Immature natural killer cell (primary cell): ENCODE results near the gene ST8SIA1. TPM values are rescaled to one million over a fixed set of nuclear protein-coding genes. Genes with fewer than 3 reads are reported as not detected.
"Not testable (repeated sequence)": the region's sequence is repeated elsewhere in the genome, so short reads cannot be mapped to it uniquely, and the experiment has no call there.

Experiments
- DNase-seq, 3 donors: peaks; one replicate each; pipeline ENCODE4 v3.0.0; 2022; ENCODE audit warnings: mixed read lengths in 1 of 3
- H3K27ac Mint-ChIP-seq, 6 donors: one replicate each; pipeline ENCODE4 v1.8.0; 2020; ENCODE audit warnings: mixed read lengths in 6 of 6, mild to moderate bottlenecking in 5 of 6, inconsistent platforms in 4 of 6, moderate library complexity in 3 of 6
- H3K27me3 Mint-ChIP-seq, 3 donors: one replicate each; pipeline ENCODE4 v1.8.0; 2020 to 2021; ENCODE audit warnings: low read depth in 3 of 3, mild to moderate bottlenecking in 3 of 3, mixed read lengths in 3 of 3, moderate library complexity in 3 of 3, inconsistent platforms in 1 of 3
- H3K36me3 Mint-ChIP-seq, 3 donors: one replicate each; pipeline ENCODE4 v1.8.0; 2020; ENCODE audit warnings: mixed read lengths in 3 of 3, inconsistent platforms in 2 of 3, mild to moderate bottlenecking in 2 of 3
- H3K4me1 Mint-ChIP-seq, 2 donors: one replicate each; pipeline ENCODE4 v1.8.0; 2020; ENCODE audit warnings: inconsistent platforms in 2 of 2, mild to moderate bottlenecking in 2 of 2, mixed read lengths in 2 of 2, moderate library complexity in 1 of 2
- H3K4me3 Mint-ChIP-seq, 5 donors: one replicate each; pipeline ENCODE4 v1.8.0; 2020; ENCODE audit warnings: mild to moderate bottlenecking in 5 of 5, mixed read lengths in 5 of 5, inconsistent platforms in 3 of 5, moderate library complexity in 3 of 5
- H3K9me3 Mint-ChIP-seq, 6 donors: one replicate each; pipeline ENCODE4 v1.8.0; 2020; ENCODE audit warnings: mild to moderate bottlenecking in 6 of 6, mixed read lengths in 6 of 6, inconsistent platforms in 4 of 6, moderate library complexity in 3 of 6
- polyA plus RNA-seq, 3 donors: library from polyadenylated mRNA; unstranded; fragments of 300-500 nt; fragmentation: Illumina TruSeq; gene quantifications; one replicate each; pipeline ENCODE4 v1.2.3, GENCODE V29; 2021

Gene ST8SIA1
- polyA plus RNA-seq, 3 donors from 2014 or later = not detected

GRCh38 chr12:22190969-22191368, 143.5 kb downstream of the ST8SIA1 start:
- H3K9me3 Mint-ChIP-seq = no peaks in the 10 kb centered on the region

GRCh38 chr12:22188431-22188830, 146.1 kb downstream of the ST8SIA1 start:
- H3K9me3 Mint-ChIP-seq = no peaks in the 10 kb centered on the region
- H3K27me3 Mint-ChIP-seq = peaks cover 0 to 4% (median 0%) of the 10 kb centered on the region in 3 donors
- H3K4me3 Mint-ChIP-seq = no peak overlapping the region
- H3K27ac Mint-ChIP-seq = no peak overlapping the region
- no peaks in the 10 kb centered on the region for H3K36me3 Mint-ChIP-seq
- DNase-seq = no peak
- H3K4me1 Mint-ChIP-seq = no peaks in the 10 kb centered on the region

More at GRCh38 chr12:22190969-22191368, 143.5 kb downstream of the ST8SIA1 start:
- DNase-seq = no peak
- Mint-ChIP-seq H3K27me3 (peaks cover 0 to 7% (median 2%) of the 10 kb centered on the region in 3 donors), H3K27ac (no peak overlapping the region), H3K4me1 (no peaks in the 10 kb centered on the region), H3K36me3 (no peaks in the 10 kb centered on the region), H3K4me3 (no peak overlapping the region)

GRCh38 chr12:22180705-22181104, 153.8 kb downstream of the ST8SIA1 start:
- peaks cover 0 to 7% (median 4%) of the 10 kb centered on the region in 3 donors for H3K27me3 Mint-ChIP-seq

GRCh38 chr12:22173177-22173576, 161.3 kb downstream of the ST8SIA1 start:
- peaks cover 0 to 8% (median 6%) of the 10 kb centered on the region in 3 donors for H3K27me3 Mint-ChIP-seq
- no peaks in the 10 kb centered on the region for H3K9me3 Mint-ChIP-seq
- no peaks in the 10 kb centered on the region for H3K4me1 Mint-ChIP-seq
- no peaks in the 10 kb centered on the region for H3K36me3 Mint-ChIP-seq
- no peak overlapping the region for H3K4me3 Mint-ChIP-seq
- H3K27ac Mint-ChIP-seq = no peak overlapping the region
- no peak for DNase-seq

More at GRCh38 chr12:22180705-22181104, 153.8 kb downstream of the ST8SIA1 start:
- DNase-seq = no peak
- Mint-ChIP-seq H3K4me1 (peaks cover 5 to 7% of the 10 kb centered on the region in 2 donors), H3K9me3 (peaks cover 0 to 3% (median 0%) of the 10 kb centered on the region in 6 donors), H3K36me3 (no peaks in the 10 kb centered on the region), H3K27ac (no peak overlapping the region), H3K4me3 (no peak overlapping the region)

- no peak for DNase-seq
- peaks cover 0 to 8% (median 6%) of the 10 kb centered on the region in 3 donors for H3K27me3 Mint-ChIP-seq
- H3K4me3 Mint-ChIP-seq = no peak overlapping the region
- H3K9me3 Mint-ChIP-seq = no peaks in the 10 kb centered on the region
- H3K36me3 Mint-ChIP-seq = no peaks in the 10 kb centered on the region
- H3K4me1 Mint-ChIP-seq = no peaks in the 10 kb centered on the region
- H3K27ac Mint-ChIP-seq = no peak overlapping the region
Observed at GRCh38 chr12:22172501-22172900, 162.0 kb downstream of the ST8SIA1 start.

DNA sequence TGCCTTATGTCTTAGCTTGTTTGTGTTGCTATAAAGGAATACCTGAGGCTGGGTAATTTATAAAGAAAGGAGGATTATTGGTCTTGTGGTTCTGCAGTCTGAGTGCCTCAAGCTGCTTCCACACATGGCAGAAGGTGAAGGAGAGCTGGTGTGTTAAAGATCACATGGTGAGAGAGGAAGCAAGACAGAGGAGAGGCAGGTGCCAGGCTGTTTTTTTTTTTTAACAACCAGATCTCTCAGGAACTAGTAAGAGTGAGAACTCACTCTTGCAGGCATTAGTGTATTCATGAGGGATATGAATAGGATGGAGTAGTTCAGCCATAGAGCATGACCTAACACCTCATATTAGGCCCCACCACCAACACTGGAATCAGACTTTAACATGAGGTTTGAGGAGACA, 165.1 kb downstream of the ST8SIA1 start:
- Mint-ChIP-seq H3K9me3 (no peaks in the 10 kb centered on the region), H3K4me3 (no peak overlapping the region), H3K4me1 (peaks cover 6 to 12% of the 10 kb centered on the region in 2 donors), H3K27ac (peak overlapping the region in 1 of 6 donors; percentile 26), H3K27me3 (peaks cover 0 to 6% (median 1%) of the 10 kb centered on the region in 3 donors), H3K36me3 (no peaks in the 10 kb centered on the region)
- no peak for DNase-seq

DNA sequence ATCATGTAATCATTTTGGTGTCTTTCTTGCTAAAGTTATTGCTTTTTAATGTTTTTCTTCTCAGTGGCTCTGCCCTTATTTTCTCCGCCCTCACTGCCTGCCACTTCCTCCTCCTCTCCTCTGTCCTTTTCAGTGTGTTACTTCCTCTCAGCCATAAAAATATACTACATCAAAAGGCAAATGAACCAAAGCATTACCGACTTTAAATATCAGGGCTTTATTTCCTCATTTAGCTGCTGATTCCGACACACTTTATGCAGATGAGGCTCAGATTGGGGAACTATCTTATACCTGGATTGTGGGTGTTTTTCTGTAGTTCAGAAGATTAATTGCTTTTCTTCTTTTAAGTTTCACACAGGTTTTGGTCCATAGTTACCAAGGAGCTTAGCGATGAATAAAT, 170.4 kb downstream of the ST8SIA1 start:
- DNase-seq = peak in 2 of 3 donors; percentile 9 to 20
- H3K27me3 Mint-ChIP-seq = peaks cover 0 to 2% (median 0%) of the 10 kb centered on the region in 3 donors
- peaks cover 0 to 4% (median 0%) of the 10 kb centered on the region in 3 donors for H3K36me3 Mint-ChIP-seq
- H3K9me3 Mint-ChIP-seq = no peaks in the 10 kb centered on the region
- H3K4me1 Mint-ChIP-seq = peaks cover 29 to 49% of the 10 kb centered on the region in 2 donors
- peak overlapping the region; percentile 31 to 69 (median 59) for H3K4me3 Mint-ChIP-seq
- H3K27ac Mint-ChIP-seq = peak overlapping the region; percentile 32 to 89 (median 72)

GRCh38 chr12:22163594-22163993, 170.9 kb downstream of the ST8SIA1 start:
- Mint-ChIP-seq H3K27me3 (peaks cover 0 to 2% (median 0%) of the 10 kb centered on the region in 3 donors), H3K4me3 (peak overlapping the region in 4 of 5 donors; percentile 31 to 66 (median 46)), H3K4me1 (peaks cover 29 to 49% of the 10 kb centered on the region in 2 donors), H3K9me3 (no peaks in the 10 kb centered on the region), H3K36me3 (peaks cover 0 to 4% (median 0%) of the 10 kb centered on the region in 3 donors), H3K27ac (peak overlapping the region in 4 of 6 donors; percentile 32 to 71 (median 47))
- DNase-seq = no peak

- no peak for DNase-seq
- no peaks in the 10 kb centered on the region for H3K9me3 Mint-ChIP-seq
Observed at GRCh38 chr12:22160396-22161003, 174.0 kb downstream of the ST8SIA1 start.

GRCh38 chr12:22149286-22149685, 185.2 kb downstream of the ST8SIA1 start:
- H3K4me3 Mint-ChIP-seq, H3K27me3 Mint-ChIP-seq, DNase-seq, H3K9me3 Mint-ChIP-seq, H3K36me3 Mint-ChIP-seq, H3K4me1 Mint-ChIP-seq, H3K27ac Mint-ChIP-seq: not testable (repeated sequence)

More at GRCh38 chr12:22160396-22161003, 174.0 kb downstream of the ST8SIA1 start:
- H3K27me3 Mint-ChIP-seq = peaks cover 0 to 2% (median 0%) of the 10 kb centered on the region in 3 donors
- H3K27ac Mint-ChIP-seq = peak overlapping the region in 4 of 6 donors; percentile 4 to 21 (median 8)
- H3K4me3 Mint-ChIP-seq = no peak overlapping the region
- peaks cover 0 to 4% (median 0%) of the 10 kb centered on the region in 3 donors for H3K36me3 Mint-ChIP-seq
- H3K4me1 Mint-ChIP-seq = peaks cover 29 to 49% of the 10 kb centered on the region in 2 donors

- H3K9me3 Mint-ChIP-seq, H3K27me3 Mint-ChIP-seq, H3K4me1 Mint-ChIP-seq, DNase-seq, H3K4me3 Mint-ChIP-seq, H3K36me3 Mint-ChIP-seq, H3K27ac Mint-ChIP-seq: not testable (repeated sequence)
Observed at GRCh38 chr12:22146686-22147085, 187.8 kb downstream of the ST8SIA1 start.

Other genes with a start within 250 kb of the ST8SIA1 start
- gene C2CD5, start 209.8 kb upstream of the ST8SIA1 start, polyA plus RNA-seq = 10 to 100 TPM in 2 of 3 donors, 1 to 10 TPM in 1; 5.2 to 15.2 (median 14.1) TPM